Upper lobe of right lung (tissue), 1 donor: ENCODE results near the gene IFFO2. TPM values are rescaled to one million over a fixed set of nuclear protein-coding genes. Genes with fewer than 3 reads are reported as not detected.
A peak's percentile ranks its signal among the peaks of the same experiment; 100 is the strongest.

ENCODE experiments used
- ATAC-seq: fragments of 200-7000 bp; cut with Tn5 transposase; one replicate; pipeline ENCODE4 v1.9.1; 2020; ENCODE audit warnings: mild to moderate bottlenecking, moderate library complexity
- DNase-seq: peaks from one replicate; pipeline ENCODE4 v3.0.0-alpha.2; 2020
- H3K27ac ChIP-seq: fragments of 200-600 bp; one replicate; pipeline ENCODE4 v1.8.0; 2022
- H3K27me3 ChIP-seq: fragments of 200-600 bp; one replicate; pipeline ENCODE4 v1.8.0; 2022; ENCODE audit warnings: mild to moderate bottlenecking
- H3K36me3 ChIP-seq: fragments of 200-600 bp; one replicate; pipeline ENCODE4 v1.8.0; 2022
- H3K4me1 ChIP-seq: fragments of 200-600 bp; one replicate; pipeline ENCODE4 v1.8.0; 2022
- H3K4me3 ChIP-seq: fragments of 200-600 bp; one replicate; pipeline ENCODE4 v1.8.0; 2022; ENCODE audit warnings: mild to moderate bottlenecking
- H3K9me3 ChIP-seq: fragments of 200-600 bp; one replicate; pipeline ENCODE4 v1.8.0; 2022
- CTCF ChIP-seq: fragments of 200-600 bp; IDR thresholded peaks from one replicate; pipeline ENCODE4 v1.8.0; 2022; ENCODE audit warnings: antibody characterized with exemption
- intact Hi-C: fragments of 100-400 bp; cut with DNase I; formaldehyde crosslinking; loops from one replicate; pipeline ENCODE4 v1.11.0; 2022
- long read RNA-seq: library from polyadenylated mRNA; unstranded; transcript quantifications from one replicate; pipeline ENCODE4 v2.0.0, GENCODE V29; 2021
- total RNA-seq: library from RNA; stranded (reverse); fragmentation: NEBNext Ultra II Directional; extraction: Animal tissue kit (Norgen Biotek cat#: 25700); gene quantifications from one replicate; pipeline ENCODE4 v1.2.1, GENCODE V29; 2021
- donor health status: DM: no; HTN: yes; CAD: no; lungs with severe emphysema.

IFFO2 gene
- 15.4 TPM for total RNA-seq
- long read RNA-seq, full-length matches to known transcripts, result 3 of 6 reads
- long read RNA-seq, partial matches to known transcripts, result 0 of 6 reads
- long read RNA-seq, other reads (novel, unspliced or antisense), result 3 of 6 reads

GRCh38 chr1:18956193-18957135 is at the start of gene IFFO2:
Gene IFFO2 (minus strand): TSS chr1:18956676. CDS start chr1:18956332, 344 bp downstream.
- DNase-seq (peak; percentile 99), ATAC-seq (peak; percentile 98)
- TF ChIP-seq CTCF, result no peak
- Histone ChIP-seq H3K27ac (peak within 1 kb of the TSS; percentile 69), H3K4me1 (peaks cover 42% of the 10 kb centered on the region), H3K36me3 (no peaks in the 10 kb centered on the region), H3K27me3 (no peaks in the 10 kb centered on the region), H3K4me3 (peak within 1 kb of the TSS; percentile 79), H3K9me3 (no peaks in the 10 kb centered on the region)
- intact Hi-C loops, result no loop called here

GRCh38 chr1:19006000-19006399 is 49.5 kb upstream of the IFFO2 start:
- DNase-seq (no peak), ATAC-seq (no peak)
- H3K4me1 ChIP-seq, result peaks cover 13% of the 10 kb centered on the region
- H3K27me3 ChIP-seq, result no peaks in the 10 kb centered on the region
- no peak overlapping the region for H3K27ac ChIP-seq
- intact Hi-C loops, result no loop called here
- no peak for TF ChIP-seq CTCF
- H3K9me3 ChIP-seq, result no peaks in the 10 kb centered on the region
- no peaks in the 10 kb centered on the region for H3K36me3 ChIP-seq
- H3K4me3 ChIP-seq, result no peak overlapping the region

GRCh38 chr1:19003371-19004290 is 47.2 kb upstream of the IFFO2 start:
- no peaks in the 10 kb centered on the region for H3K27me3 ChIP-seq
- H3K4me1 ChIP-seq, result peaks cover 1% of the 10 kb centered on the region
- H3K9me3 ChIP-seq, result no peaks in the 10 kb centered on the region
- TF ChIP-seq CTCF, result no peak
- ATAC-seq (no peak), DNase-seq (no peak)
- no peaks in the 10 kb centered on the region for H3K36me3 ChIP-seq
- H3K27ac ChIP-seq, result no peak overlapping the region
- intact Hi-C loops, result no loop called here
- no peak overlapping the region for H3K4me3 ChIP-seq

GRCh38 chr1:19000065-19000464 is 43.6 kb upstream of the IFFO2 start:
- no peak for ATAC-seq
- Histone ChIP-seq H3K4me3 (no peak overlapping the region), H3K36me3 (no peaks in the 10 kb centered on the region), H3K27me3 (no peaks in the 10 kb centered on the region), H3K4me1 (peaks cover 8% of the 10 kb centered on the region), H3K9me3 (no peaks in the 10 kb centered on the region), H3K27ac (no peak overlapping the region)
- DNase-seq, result no peak
- no peak for TF ChIP-seq CTCF
- intact Hi-C loops, result no loop called here

- Histone ChIP-seq H3K9me3 (no peaks in the 10 kb centered on the region), H3K27ac (no peak overlapping the region), H3K4me3 (no peak overlapping the region), H3K4me1 (peaks cover 8% of the 10 kb centered on the region), H3K36me3 (no peaks in the 10 kb centered on the region), H3K27me3 (no peaks in the 10 kb centered on the region)
- intact Hi-C loops, result no loop called here
- DNase-seq, result no peak
- TF ChIP-seq CTCF, result no peak
- no peak for ATAC-seq
Measured at GRCh38 chr1:18999359-18999758, 42.9 kb upstream of the IFFO2 start.
